Natural killer cell (primary cell): ENCODE measurements around the gene PLCH2. TPM values are rescaled to one million over a fixed set of nuclear protein-coding genes. Genes with fewer than 3 reads are reported as not detected.

Source experiments
- ATAC-seq, 3 donors: fragments of 150-1000 bp in 2 of 3; fragments of 200-7000 bp in 1 of 3; cut with Tn5 transposase; 1 replicate in 1 of 3; 2 replicates in 2 of 3; pipeline ENCODE4 v1.10.0; 2021; ENCODE audit warnings: mild to moderate bottlenecking in 2 of 3, moderate library complexity in 2 of 3
- DNase-seq, 2 donors: peaks; one replicate each; pipeline versions ENCODE4 v3.0.0 to v3.0.0-alpha.2; 2013 to 2021; ENCODE audit warnings: mixed read lengths in 1 of 2
- H3K27ac ChIP-seq: one replicate; pipeline ENCODE4 v1.5.1; 2013; ENCODE audit warnings: mild to moderate bottlenecking, low read length
- H3K27me3 ChIP-seq: one replicate; pipeline ENCODE4 v1.6.1; 2013; ENCODE audit warnings: low read length; ENCODE audit not compliant: control insufficient read depth, insufficient read depth
- H3K36me3 ChIP-seq: one replicate; pipeline ENCODE4 v1.6.1; 2013; ENCODE audit warnings: low read length; ENCODE audit not compliant: control insufficient read depth, insufficient read depth
- H3K4me1 ChIP-seq: one replicate; pipeline ENCODE4 v1.6.1; 2013; ENCODE audit warnings: low read length; ENCODE audit not compliant: control insufficient read depth, insufficient read depth
- H3K4me3 ChIP-seq: one replicate; pipeline ENCODE4 v1.5.1; 2013; ENCODE audit warnings: low read length
- H3K9me3 ChIP-seq: one replicate; pipeline ENCODE4 v1.6.1; 2013; ENCODE audit warnings: low read length; ENCODE audit not compliant: control insufficient read depth, insufficient read depth
- H3K27ac Mint-ChIP-seq, 2 donors: one replicate each; pipeline ENCODE4 v1.8.0; 2022; ENCODE audit warnings: mild to moderate bottlenecking in 2 of 2, mixed read lengths in 2 of 2, moderate library complexity in 1 of 2
- H3K27me3 Mint-ChIP-seq, 2 donors: one replicate each; pipeline ENCODE4 v1.8.0; 2022; ENCODE audit warnings: low read depth in 2 of 2, mixed read lengths in 2 of 2
- H3K36me3 Mint-ChIP-seq: one replicate; pipeline ENCODE4 v1.8.0; 2022; ENCODE audit warnings: mixed read lengths
- H3K4me1 Mint-ChIP-seq, 2 donors: one replicate each; pipeline ENCODE4 v1.8.0; 2022; ENCODE audit warnings: mixed read lengths in 2 of 2
- H3K4me3 Mint-ChIP-seq: one replicate; pipeline ENCODE4 v1.8.0; 2022; ENCODE audit warnings: mild to moderate bottlenecking, moderate library complexity, mixed read lengths
- H3K9me3 Mint-ChIP-seq, 2 donors: one replicate each; pipeline ENCODE4 v1.8.0; 2022; ENCODE audit warnings: mixed read lengths in 2 of 2
- WGBS: methylation state at CpG from one replicate; pipeline ENCODE4 v1.1.7; 2013; ENCODE audit warnings: missing lambda C conversion rate; ENCODE audit not compliant: insufficient coverage; 5-methylcytosine and 5-hydroxymethylcytosine counted together
- intact Hi-C: fragments of 100-400 bp; cut with micrococcal nuclease; formaldehyde crosslinking; loops from one replicate; pipeline ENCODE4 v1.14.2; 2022
- total RNA-seq, 4 donors: library from RNA; stranded (reverse); fragments of 120-200 nt in 1 of 4; gene quantifications; one replicate each; pipeline versions ENCODE4 v1.2.3 to v1.2.4, GENCODE V29; 2013 to 2022
- TF ChIP-seq, protein P1 (sequence below): fragments of 200-600 bp; IDR thresholded peaks from one replicate; pipeline ENCODE4 v1.8.0; 2022; ENCODE audit warnings: antibody characterized with exemption

PLCH2 gene
- total RNA-seq, 3 donors from 2014 or later (not counting 1 experiment from before 2014, with no cell fraction given), result 77.1 to 116 (median 106) TPM

- H3K27ac Mint-ChIP-seq, result no peak overlapping the region
- DNase-seq (no peak), ATAC-seq (peak in 2 of 3 donors; percentile 23 to 36)
- Histone ChIP-seq H3K9me3 (no peaks in the 10 kb centered on the region), H3K4me1 (peaks cover 16% of the 10 kb centered on the region), H3K4me3 (no peak overlapping the region), H3K27ac (no peak overlapping the region), H3K27me3 (no peaks in the 10 kb centered on the region), H3K36me3 (peaks cover 6% of the 10 kb centered on the region)
- WGBS, result 84% methylated on average over 13 of the region's 13 CpGs
- no peak overlapping the region for H3K4me3 Mint-ChIP-seq
- intact Hi-C loops, result no loop called here
- H3K9me3 Mint-ChIP-seq, result peaks cover 0 to 2% of the 10 kb centered on the region in 2 donors
- H3K36me3 Mint-ChIP-seq, result no peaks in the 10 kb centered on the region
- TF ChIP-seq, protein P1, sequence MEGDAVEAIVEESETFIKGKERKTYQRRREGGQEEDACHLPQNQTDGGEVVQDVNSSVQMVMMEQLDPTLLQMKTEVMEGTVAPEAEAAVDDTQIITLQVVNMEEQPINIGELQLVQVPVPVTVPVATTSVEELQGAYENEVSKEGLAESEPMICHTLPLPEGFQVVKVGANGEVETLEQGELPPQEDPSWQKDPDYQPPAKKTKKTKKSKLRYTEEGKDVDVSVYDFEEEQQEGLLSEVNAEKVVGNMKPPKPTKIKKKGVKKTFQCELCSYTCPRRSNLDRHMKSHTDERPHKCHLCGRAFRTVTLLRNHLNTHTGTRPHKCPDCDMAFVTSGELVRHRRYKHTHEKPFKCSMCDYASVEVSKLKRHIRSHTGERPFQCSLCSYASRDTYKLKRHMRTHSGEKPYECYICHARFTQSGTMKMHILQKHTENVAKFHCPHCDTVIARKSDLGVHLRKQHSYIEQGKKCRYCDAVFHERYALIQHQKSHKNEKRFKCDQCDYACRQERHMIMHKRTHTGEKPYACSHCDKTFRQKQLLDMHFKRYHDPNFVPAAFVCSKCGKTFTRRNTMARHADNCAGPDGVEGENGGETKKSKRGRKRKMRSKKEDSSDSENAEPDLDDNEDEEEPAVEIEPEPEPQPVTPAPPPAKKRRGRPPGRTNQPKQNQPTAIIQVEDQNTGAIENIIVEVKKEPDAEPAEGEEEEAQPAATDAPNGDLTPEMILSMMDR, result no peak
- H3K4me1 Mint-ChIP-seq, result peaks cover 8% of the 10 kb centered on the region in 2 donors
- H3K27me3 Mint-ChIP-seq, result no peaks in the 10 kb centered on the region
Measured at GRCh38 chr1:2483026-2483425, 6.9 kb downstream of the PLCH2 start.

DNA sequence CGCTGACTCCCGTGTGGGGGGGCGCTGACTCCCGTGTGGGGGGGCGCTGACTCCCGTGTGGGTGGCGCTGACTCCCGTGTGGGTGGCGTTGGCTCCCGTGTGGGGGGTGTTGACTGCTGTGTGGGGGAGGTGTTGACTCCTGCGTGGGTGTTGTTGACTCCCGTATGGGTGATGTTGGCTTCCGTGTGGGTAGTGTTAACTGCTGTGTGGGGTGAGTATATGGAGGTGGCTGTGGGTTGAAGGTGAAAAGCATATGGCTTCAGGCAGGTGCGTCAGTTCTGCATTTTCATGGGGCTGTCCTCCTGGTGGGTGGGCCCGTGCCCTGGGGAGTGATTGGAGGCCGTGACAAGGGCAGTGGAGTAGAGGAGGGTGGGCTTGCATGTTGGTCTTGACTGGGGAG is 7.9 kb downstream of the PLCH2 start:
- no peak overlapping the region for H3K4me3 Mint-ChIP-seq
- H3K4me1 ChIP-seq, result peaks cover 16% of the 10 kb centered on the region
- TF ChIP-seq, protein P1, result no peak
- DNase-seq (no peak), ATAC-seq (peak in 2 of 3 donors; percentile 44 to 70)
- peaks cover 12% of the 10 kb centered on the region for H3K36me3 ChIP-seq
- 75% methylated on average over 16 of the region's 16 CpGs for WGBS
- intact Hi-C loops, result no loop called here
- peaks cover 8% of the 10 kb centered on the region in 2 donors for H3K4me1 Mint-ChIP-seq
- H3K27me3 Mint-ChIP-seq, result no peaks in the 10 kb centered on the region
- H3K9me3 ChIP-seq, result peaks cover 8% of the 10 kb centered on the region
- peaks cover 5% of the 10 kb centered on the region for H3K36me3 Mint-ChIP-seq
- H3K9me3 Mint-ChIP-seq, result peaks cover 0 to 7% of the 10 kb centered on the region in 2 donors
- H3K27ac Mint-ChIP-seq, result no peak overlapping the region
- H3K27ac ChIP-seq, result no peak overlapping the region
- H3K27me3 ChIP-seq, result no peaks in the 10 kb centered on the region
- H3K4me3 ChIP-seq, result no peak overlapping the region

- Histone ChIP-seq H3K27ac (no peak overlapping the region), H3K4me1 (peaks cover 16% of the 10 kb centered on the region), H3K4me3 (no peak overlapping the region), H3K27me3 (no peaks in the 10 kb centered on the region), H3K9me3 (peaks cover 10% of the 10 kb centered on the region), H3K36me3 (peaks cover 15% of the 10 kb centered on the region)
- no peak for ATAC-seq
- H3K27ac Mint-ChIP-seq, result no peak overlapping the region
- WGBS, result 85% methylated on average over 4 of the region's 4 CpGs
- peaks cover 8% of the 10 kb centered on the region in 2 donors for H3K4me1 Mint-ChIP-seq
- DNase-seq, result no peak
- no peak overlapping the region for H3K4me3 Mint-ChIP-seq
- intact Hi-C loops, result no loop called here
- TF ChIP-seq, protein P1, result no peak
- no peaks in the 10 kb centered on the region for H3K27me3 Mint-ChIP-seq
- H3K9me3 Mint-ChIP-seq, result peaks cover 0 to 7% of the 10 kb centered on the region in 2 donors
- H3K36me3 Mint-ChIP-seq, result peaks cover 7% of the 10 kb centered on the region
Measured at GRCh38 chr1:2486041-2486440, 10.0 kb downstream of the PLCH2 start.

DNA sequence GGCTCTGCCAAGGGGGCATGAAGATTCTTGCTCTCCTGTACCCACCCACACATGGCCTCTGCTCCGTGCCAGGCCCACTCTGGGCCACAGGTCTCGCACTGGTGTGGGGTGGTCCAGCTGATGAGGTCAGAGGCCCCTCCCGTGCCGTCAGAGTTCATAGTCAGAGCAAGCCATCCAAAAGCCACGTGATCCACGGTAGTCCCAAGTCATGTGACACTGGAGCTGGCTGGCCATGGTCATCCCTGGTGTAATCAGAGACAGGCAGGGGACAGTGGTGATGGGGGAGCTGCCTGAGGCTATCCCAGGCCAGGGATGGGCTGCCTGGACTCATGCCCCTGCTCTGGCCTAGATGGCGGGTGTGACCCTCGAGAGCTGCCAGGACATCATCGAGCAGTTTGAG is 10.5 kb downstream of the PLCH2 start:
- TF ChIP-seq, protein P1, result no peak
- Histone ChIP-seq H3K9me3 (peaks cover 10% of the 10 kb centered on the region), H3K27me3 (no peaks in the 10 kb centered on the region), H3K4me1 (peaks cover 16% of the 10 kb centered on the region), H3K27ac (no peak overlapping the region), H3K4me3 (no peak overlapping the region), H3K36me3 (peaks cover 15% of the 10 kb centered on the region)
- DNase-seq (no peak), ATAC-seq (no peak)
- H3K36me3 Mint-ChIP-seq, result peaks cover 7% of the 10 kb centered on the region
- peaks cover 0 to 7% of the 10 kb centered on the region in 2 donors for H3K9me3 Mint-ChIP-seq
- H3K27ac Mint-ChIP-seq, result no peak overlapping the region
- H3K27me3 Mint-ChIP-seq, result no peaks in the 10 kb centered on the region
- WGBS, result 90% methylated on average over 9 of the region's 9 CpGs
- intact Hi-C loops, result no loop called here
- H3K4me1 Mint-ChIP-seq, result peaks cover 8% of the 10 kb centered on the region in 2 donors
- H3K4me3 Mint-ChIP-seq, result no peak overlapping the region
